Measurements from ENCODE around the gene RIGI. TPM values are rescaled to one million over a fixed set of nuclear protein-coding genes. Genes with fewer than 3 reads are reported as not detected.

Gene RIGI
- 16.4 to 19.1 TPM (median 16.6 TPM) in 3 replicates for total RNA-seq

DNA sequence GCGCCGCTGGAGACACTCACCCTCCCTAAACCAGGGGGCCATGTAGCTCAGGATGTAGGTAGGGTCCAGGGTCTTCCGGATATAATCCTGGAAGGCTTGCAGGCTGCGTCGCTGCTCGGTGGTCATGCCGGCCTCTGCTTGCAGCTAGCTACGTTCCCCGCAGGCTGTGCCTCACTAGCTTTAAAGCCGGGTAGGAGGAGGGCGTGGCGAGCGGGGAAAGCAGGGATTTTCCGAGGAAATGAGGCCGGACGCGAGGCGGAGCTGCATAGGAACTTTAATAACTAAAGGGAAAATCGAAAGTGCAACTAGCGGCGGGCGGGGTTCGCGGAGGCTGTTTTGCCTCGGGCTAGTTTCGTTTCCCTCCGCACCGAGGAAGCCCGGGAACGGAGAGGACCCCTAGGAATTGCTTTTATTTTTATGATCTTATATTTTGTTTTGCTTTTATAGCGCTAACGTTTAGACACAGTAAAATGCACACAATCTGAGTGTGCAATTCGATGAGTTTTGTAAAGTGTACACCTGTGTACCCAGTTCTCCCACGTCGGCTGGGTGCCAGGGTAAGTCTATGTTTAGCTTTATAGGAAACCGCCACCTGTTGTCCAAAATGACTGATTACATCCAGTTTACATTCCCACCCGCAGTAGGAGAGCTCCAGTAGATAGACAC is at the start of gene RIGI:
Gene RIGI (minus strand): TSS at position 156 of the 666 bp plus-strand sequence. CDS start 30 bp downstream, at position 126.
- peak within 1 kb of the TSS; percentile 82 for H3K4me3 Mint-ChIP-seq
- peaks cover 32% of the 10 kb centered on the region for H3K4me1 Mint-ChIP-seq
- H3K9me3 Mint-ChIP-seq: peaks cover 35% of the 10 kb centered on the region
- TF ChIP-seq, protein P1, sequence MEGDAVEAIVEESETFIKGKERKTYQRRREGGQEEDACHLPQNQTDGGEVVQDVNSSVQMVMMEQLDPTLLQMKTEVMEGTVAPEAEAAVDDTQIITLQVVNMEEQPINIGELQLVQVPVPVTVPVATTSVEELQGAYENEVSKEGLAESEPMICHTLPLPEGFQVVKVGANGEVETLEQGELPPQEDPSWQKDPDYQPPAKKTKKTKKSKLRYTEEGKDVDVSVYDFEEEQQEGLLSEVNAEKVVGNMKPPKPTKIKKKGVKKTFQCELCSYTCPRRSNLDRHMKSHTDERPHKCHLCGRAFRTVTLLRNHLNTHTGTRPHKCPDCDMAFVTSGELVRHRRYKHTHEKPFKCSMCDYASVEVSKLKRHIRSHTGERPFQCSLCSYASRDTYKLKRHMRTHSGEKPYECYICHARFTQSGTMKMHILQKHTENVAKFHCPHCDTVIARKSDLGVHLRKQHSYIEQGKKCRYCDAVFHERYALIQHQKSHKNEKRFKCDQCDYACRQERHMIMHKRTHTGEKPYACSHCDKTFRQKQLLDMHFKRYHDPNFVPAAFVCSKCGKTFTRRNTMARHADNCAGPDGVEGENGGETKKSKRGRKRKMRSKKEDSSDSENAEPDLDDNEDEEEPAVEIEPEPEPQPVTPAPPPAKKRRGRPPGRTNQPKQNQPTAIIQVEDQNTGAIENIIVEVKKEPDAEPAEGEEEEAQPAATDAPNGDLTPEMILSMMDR (IDR thresholded peaks at IDR 0.05; ENCODE audit: unreplicated experiment): no peak
- DNase-seq (ENCODE audit: low spot score in 2 of 2, unreplicated experiment in 2 of 2): peak; percentile 77 to 89
- H3K27me3 Mint-ChIP-seq (ENCODE audit: low read depth): no peaks in the 10 kb centered on the region
- H3K27ac Mint-ChIP-seq: peak within 1 kb of the TSS; percentile 95
- H3K36me3 Mint-ChIP-seq: peaks cover 39% of the 10 kb centered on the region

DNA sequence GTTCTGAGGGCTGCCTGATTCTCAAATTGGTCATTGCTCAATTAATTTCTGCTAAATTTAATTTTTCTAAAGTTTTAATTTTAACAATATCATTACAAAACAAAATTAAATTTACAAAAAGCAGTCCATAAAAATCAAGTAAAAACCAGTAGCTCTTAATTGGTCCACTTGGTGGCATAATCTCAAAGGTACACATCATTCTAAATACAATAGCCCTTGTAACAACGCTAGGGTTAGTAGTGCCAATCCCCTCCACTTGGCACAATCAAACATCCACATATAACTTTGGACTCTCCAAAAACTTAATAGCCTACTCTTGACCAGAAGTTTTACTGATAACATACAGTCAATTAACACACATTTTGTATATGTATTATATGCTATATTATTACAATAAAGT is 48.9 kb upstream of the RIGI start:
- peaks cover 27% of the 10 kb centered on the region for H3K27me3 Mint-ChIP-seq (ENCODE audit: low read depth)

DNA sequence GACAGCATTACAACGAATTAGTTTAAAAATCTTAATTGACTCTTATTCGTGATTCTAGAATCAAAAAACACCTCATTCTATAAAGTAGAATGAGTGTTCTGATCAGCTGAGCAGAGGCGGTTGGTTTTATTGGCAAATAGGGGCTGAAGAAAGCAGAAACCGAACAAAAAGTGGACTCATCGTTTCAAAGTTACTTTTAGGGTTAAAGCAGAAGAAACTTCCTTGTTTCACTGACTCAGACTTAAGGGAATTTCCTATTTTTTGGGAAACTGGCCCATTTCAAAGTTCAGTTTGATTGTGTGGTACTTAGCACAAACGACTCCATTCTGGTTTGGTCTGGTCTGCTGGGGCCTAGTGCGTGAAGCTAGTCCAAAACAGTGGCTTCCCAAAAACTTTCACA is 47.8 kb upstream of the RIGI start:
- Mint-ChIP-seq H3K36me3 (peaks cover 7% of the 10 kb centered on the region), H3K4me1 (peaks cover 17% of the 10 kb centered on the region), H3K27ac (peak overlapping the region; percentile 98), H3K27me3 (ENCODE audit: low read depth) (peaks cover 20% of the 10 kb centered on the region), H3K4me3 (peak overlapping the region; percentile 99), H3K9me3 (no peaks in the 10 kb centered on the region)
- TF ChIP-seq, protein P1 (IDR thresholded peaks at IDR 0.05; ENCODE audit: unreplicated experiment): no peak
- no peak for DNase-seq (ENCODE audit: low spot score in 2 of 2, unreplicated experiment in 2 of 2)

More for the DNA sequence above, 48.9 kb upstream of the RIGI start:
- Mint-ChIP-seq H3K9me3 (no peaks in the 10 kb centered on the region), H3K4me3 (no peak overlapping the region), H3K36me3 (peaks cover 4% of the 10 kb centered on the region), H3K4me1 (peaks cover 17% of the 10 kb centered on the region), H3K27ac (no peak overlapping the region)
- DNase-seq (ENCODE audit: low spot score in 2 of 2, unreplicated experiment in 2 of 2): no peak
- TF ChIP-seq, protein P1 (IDR thresholded peaks at IDR 0.05; ENCODE audit: unreplicated experiment): no peak

DNA sequence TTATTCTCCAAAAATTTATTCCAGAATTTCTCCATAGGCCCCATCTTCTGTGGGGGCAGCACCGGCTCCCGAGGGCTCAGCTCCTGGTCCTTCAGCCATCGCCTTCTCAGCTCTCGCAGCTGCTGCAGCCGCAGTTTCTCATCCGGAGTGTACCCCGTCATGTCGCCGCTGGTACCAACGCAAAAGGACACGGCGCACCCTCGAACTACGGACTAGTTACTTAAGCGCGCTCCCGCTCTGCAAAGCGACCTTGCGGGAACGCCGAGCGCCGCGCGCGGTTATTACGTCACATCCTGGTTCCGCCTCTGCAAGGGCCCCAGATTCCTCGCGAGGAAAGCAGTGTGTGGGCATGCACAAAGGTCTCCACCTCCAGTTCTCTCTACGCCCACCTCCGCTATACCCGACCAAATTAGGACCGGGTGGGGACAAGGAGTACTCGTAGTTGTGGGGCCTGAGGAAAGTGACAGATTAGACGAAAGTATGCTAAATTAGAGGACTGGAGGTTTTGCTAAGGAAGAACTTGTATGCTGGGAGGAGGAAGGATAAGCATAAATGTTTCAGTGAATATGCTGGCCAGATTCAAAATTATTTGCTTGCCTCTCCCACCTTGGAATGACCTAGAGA is 47.0 kb upstream of the RIGI start, which contains the start of gene NDUFB6:
Gene NDUFB6 (minus strand): TSS at position 260 of the 624 bp plus-strand sequence. CDS start 99 bp downstream, at position 161.
- peak within 1 kb of the TSS; percentile 99 for H3K4me3 Mint-ChIP-seq
- no peaks in the 10 kb centered on the region for H3K9me3 Mint-ChIP-seq
- peaks cover 12% of the 10 kb centered on the region for H3K36me3 Mint-ChIP-seq
- DNase-seq (ENCODE audit: low spot score in 2 of 2, unreplicated experiment in 2 of 2): peak; percentile 80 to 92
- TF ChIP-seq, protein P1 (IDR thresholded peaks at IDR 0.05; ENCODE audit: unreplicated experiment): no peak
- H3K27me3 Mint-ChIP-seq (ENCODE audit: low read depth): peaks cover 13% of the 10 kb centered on the region
- H3K4me1 Mint-ChIP-seq: peaks cover 17% of the 10 kb centered on the region
- peak within 1 kb of the TSS; percentile 98 for H3K27ac Mint-ChIP-seq

DNA sequence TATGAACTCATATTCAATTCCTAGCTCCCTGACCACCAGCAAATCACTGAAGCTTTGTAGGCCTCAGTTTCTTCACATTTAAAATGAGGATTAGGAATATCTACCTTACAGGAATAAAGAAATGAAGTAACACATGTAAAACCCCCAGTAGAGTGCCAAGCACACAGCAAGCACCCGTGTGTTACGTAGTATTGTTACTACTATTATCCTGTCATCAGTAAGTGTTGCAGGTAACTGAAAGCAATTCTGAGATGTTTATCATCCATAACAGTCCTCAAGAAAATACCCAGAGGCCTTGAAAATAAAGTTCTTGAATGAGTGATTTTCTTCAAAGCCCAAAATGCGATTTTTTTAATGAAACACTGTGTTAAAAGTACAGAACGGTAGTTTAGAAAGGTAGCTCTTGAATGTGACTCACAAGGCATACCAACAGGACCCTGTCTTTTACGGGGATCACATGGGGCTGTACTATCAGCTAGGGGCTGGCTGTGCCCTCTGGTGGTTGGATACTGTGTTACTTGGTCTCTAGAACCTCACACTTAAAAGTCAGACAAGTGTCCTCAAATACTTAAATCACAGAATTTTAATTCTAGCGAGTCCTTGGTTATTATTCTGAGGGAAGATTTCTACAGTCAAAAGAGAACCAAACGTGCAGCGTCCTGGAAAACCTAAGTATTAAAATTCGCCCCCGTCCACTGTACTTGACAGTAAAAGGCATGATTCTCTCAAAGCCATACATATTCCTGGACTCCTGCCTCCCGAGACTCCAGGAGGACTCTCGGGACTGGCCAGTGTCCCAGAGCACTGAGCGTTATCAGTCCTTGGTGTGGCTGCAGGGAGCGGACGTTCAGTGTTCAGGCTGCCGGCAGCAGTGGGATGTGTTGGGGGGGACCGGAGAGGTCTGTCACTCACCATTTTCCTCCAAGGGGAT is 46.2 kb upstream of the RIGI start:
- peak overlapping the region; percentile 98 for H3K27ac Mint-ChIP-seq
- peaks cover 17% of the 10 kb centered on the region for H3K36me3 Mint-ChIP-seq
- H3K27me3 Mint-ChIP-seq (ENCODE audit: low read depth): peaks cover 8% of the 10 kb centered on the region
- TF ChIP-seq, protein P1 (IDR thresholded peaks at IDR 0.05; ENCODE audit: unreplicated experiment): peak; percentile 59
- no peaks in the 10 kb centered on the region for H3K9me3 Mint-ChIP-seq
- DNase-seq (ENCODE audit: low spot score in 2 of 2, unreplicated experiment in 2 of 2): no peak
- H3K4me3 Mint-ChIP-seq: peak overlapping the region; percentile 99
- peaks cover 17% of the 10 kb centered on the region for H3K4me1 Mint-ChIP-seq
